Measurements from ENCODE around the gene SEC24D. TPM values are rescaled to one million over a fixed set of nuclear protein-coding genes. Genes with fewer than 3 reads are reported as not detected.

SEC24D gene
- total and polyA plus RNA-seq, 2 donors: 28.9 to 148 TPM

GRCh38 chr4:118703118-118703517 lies 132.8 kb downstream of the SEC24D start:
- no peak for DNase-seq (ENCODE audit: extremely low spot score)
- H3K4me1 ChIP-seq (ENCODE audit: insufficient read depth): no peaks in the 10 kb centered on the region
- H3K36me3 ChIP-seq (ENCODE audit: insufficient read depth): peaks cover 15% of the 10 kb centered on the region
- H3K27ac ChIP-seq (ENCODE audit: low read depth): no peak overlapping the region
- WGBS: 94% methylated on average over 2 of the region's 2 CpGs
- H3K4me3 ChIP-seq (ENCODE audit: low read depth, low read length): no peak overlapping the region

DNA sequence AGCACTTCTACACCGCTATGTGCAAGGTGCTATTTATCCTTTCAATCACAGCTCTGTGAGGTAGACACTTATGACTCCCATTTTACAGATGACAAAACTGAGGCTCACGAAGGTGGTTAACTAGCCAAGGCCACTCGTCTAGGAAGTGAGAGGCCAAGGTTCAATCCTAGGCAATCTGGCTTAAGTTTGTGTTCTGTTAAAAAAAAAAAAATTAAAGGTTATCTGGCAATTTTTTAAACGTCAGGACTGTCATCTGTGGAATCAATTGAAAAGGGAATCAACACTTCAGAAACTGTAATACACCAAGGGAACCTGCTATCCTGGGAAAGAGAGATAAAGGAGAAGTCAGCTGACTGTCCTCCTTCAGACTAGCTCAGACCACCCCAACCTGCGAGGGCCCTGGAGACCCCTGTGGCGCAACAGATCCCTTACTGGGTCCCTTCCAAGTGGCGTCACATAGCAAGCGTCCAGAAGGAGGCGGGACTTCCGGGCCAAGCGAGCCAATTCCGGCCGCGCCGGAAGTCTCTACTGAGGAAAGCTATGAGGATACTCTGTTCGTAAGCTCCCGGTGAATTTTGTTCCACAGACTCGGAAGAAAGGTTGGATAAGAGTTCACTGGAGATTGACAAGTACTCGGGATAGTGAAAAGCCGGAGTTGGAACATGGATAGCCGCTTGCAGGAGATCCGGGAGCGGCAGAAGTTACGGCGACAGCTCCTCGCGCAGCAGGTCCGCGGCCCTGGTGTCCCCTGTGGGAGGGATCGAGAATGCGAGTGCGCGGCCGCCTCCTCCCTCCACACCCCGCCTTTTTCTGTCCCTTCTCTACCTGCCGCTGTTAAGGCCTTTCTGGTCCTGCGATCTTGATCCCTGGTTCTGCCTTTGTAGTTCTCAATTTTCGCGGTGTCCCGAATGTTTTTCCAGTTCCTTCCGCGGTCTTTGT lies 150.8 kb downstream of the SEC24D start, which contains the start of gene METTL14:
Gene METTL14, plus strand, starts transcription at position 520 of the 939 bp plus-strand sequence. Its CDS starts 143 bp downstream, at position 663.
- 4% methylated on average over 42 of the region's 42 CpGs for WGBS
- H3K36me3 ChIP-seq (ENCODE audit: insufficient read depth): no peaks in the 10 kb centered on the region
- peak; percentile 90 for DNase-seq (ENCODE audit: extremely low spot score)
- peak within 1 kb of the TSS; percentile 53 for H3K4me3 ChIP-seq (ENCODE audit: low read depth, low read length)
- peak within 1 kb of the TSS; percentile 72 for H3K27ac ChIP-seq (ENCODE audit: low read depth)
- no peaks in the 10 kb centered on the region for H3K4me1 ChIP-seq (ENCODE audit: insufficient read depth)

DNA sequence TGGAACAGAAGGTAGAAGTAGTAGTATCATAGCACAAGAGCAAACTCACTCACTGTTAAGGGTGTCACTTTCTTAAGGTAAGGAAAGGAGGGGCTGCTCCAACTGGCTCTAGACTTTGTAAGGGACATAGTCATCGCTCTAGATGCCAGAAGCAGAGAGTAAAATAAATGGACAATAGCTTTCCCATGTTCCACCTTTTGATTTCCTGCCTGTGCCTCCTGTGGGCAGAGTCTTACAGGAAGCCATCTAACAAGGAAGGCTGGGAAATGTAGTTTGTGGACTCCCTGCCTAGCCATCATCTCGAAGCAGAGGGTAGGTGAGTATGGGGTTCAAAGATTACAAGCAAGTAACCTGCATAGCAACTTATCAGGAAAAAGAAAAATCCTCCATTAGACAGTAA lies 152.4 kb downstream of the SEC24D start:
- WGBS: 25% methylated on average over 2 of the region's 2 CpGs
- no peak for DNase-seq (ENCODE audit: extremely low spot score)
- no peak overlapping the region for H3K27ac ChIP-seq (ENCODE audit: low read depth)

GRCh38 chr4:118682928-118683327 lies 153.0 kb downstream of the SEC24D start:
- 23% methylated on average over 1 of the region's 1 CpG for WGBS
- Histone ChIP-seq H3K4me3 (ENCODE audit: low read depth, low read length) (no peak overlapping the region), H3K36me3 (ENCODE audit: insufficient read depth) (no peaks in the 10 kb centered on the region), H3K27ac (ENCODE audit: low read depth) (no peak overlapping the region), H3K4me1 (ENCODE audit: insufficient read depth) (no peaks in the 10 kb centered on the region)
- DNase-seq (ENCODE audit: extremely low spot score): no peak

More for the DNA sequence above, 152.4 kb downstream of the SEC24D start:
- no peaks in the 10 kb centered on the region for H3K36me3 ChIP-seq (ENCODE audit: insufficient read depth)
- H3K4me1 ChIP-seq (ENCODE audit: insufficient read depth): no peaks in the 10 kb centered on the region
- H3K4me3 ChIP-seq (ENCODE audit: low read depth, low read length): no peak overlapping the region

DNA sequence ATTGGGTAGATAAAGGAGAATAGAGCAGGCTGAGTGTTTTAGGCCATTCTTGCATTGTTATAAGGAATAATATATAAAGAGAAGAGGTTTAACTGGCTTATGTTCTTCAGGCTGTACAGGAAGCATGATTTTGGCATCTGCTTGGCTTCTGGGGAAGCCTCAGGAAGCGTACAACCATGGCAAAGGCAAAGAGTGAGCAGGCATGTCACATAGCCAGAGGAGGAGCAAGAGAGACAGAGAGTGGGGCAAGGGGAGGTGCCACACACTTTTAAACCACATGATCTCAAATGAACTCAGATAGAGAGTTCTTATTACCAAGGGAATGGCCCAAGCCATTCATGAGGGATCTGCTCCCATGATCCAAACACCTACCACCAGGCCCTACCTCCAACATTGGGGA lies 155.1 kb downstream of the SEC24D start:
- no peak overlapping the region for H3K4me3 ChIP-seq (ENCODE audit: low read depth, low read length)
- H3K4me1 ChIP-seq (ENCODE audit: insufficient read depth): no peaks in the 10 kb centered on the region
- no peaks in the 10 kb centered on the region for H3K36me3 ChIP-seq (ENCODE audit: insufficient read depth)
- H3K27ac ChIP-seq (ENCODE audit: low read depth): no peak overlapping the region
- 54% methylated on average over 1 of the region's 1 CpG for WGBS
- no peak for DNase-seq (ENCODE audit: extremely low spot score)

DNA sequence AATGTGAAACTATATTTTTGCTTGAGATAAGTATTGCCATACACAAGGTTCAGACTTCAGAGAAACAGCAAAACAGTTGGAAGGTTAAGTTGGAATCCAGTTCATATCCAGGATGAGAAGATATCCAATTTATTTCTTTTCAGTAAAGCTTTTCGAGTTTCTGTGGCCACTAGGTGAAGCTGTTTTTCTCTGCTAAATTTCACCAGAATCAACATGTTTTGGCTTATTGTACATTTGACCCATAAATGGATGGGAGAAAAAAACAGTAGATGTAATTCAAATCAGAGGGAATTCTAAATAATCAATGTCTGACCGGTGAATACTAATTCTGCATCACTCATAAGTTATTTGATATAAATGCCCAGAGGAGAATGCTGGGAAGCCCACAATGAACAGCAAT lies 159.8 kb downstream of the SEC24D start:
- Histone ChIP-seq H3K27ac (ENCODE audit: low read depth) (no peak overlapping the region), H3K4me3 (ENCODE audit: low read depth, low read length) (no peak overlapping the region), H3K4me1 (ENCODE audit: insufficient read depth) (no peaks in the 10 kb centered on the region), H3K36me3 (ENCODE audit: insufficient read depth) (no peaks in the 10 kb centered on the region)
- 72% methylated on average over 2 of the region's 2 CpGs for WGBS
- no peak for DNase-seq (ENCODE audit: extremely low spot score)

Other genes starting within 250 kb of the SEC24D start
- 25.7 TPM for gene METTL14, start 150.7 kb downstream of the SEC24D start, total RNA-seq
- 14.9 TPM for gene METTL14, start 150.7 kb downstream of the SEC24D start, polyA plus RNA-seq
- gene SYNPO2, start 52.7 kb upstream of the SEC24D start, total RNA-seq: 428 TPM
- gene SYNPO2, start 52.7 kb upstream of the SEC24D start, polyA plus RNA-seq: 529 TPM